H1 (cell line): ENCODE measurements around the gene ABHD12. TPM values are rescaled to one million over a fixed set of nuclear protein-coding genes. Genes with fewer than 3 reads are reported as not detected.

ENCODE experiments used
- CBX5 ChIP-seq: fragments of 300-800, 300-1000 bp; sonication (generic); IDR thresholded peaks from 2 replicates; pipeline ENCODE4 v1.7.1; 2016; ENCODE audit warnings: antibody characterized with exemption, low read length, low read depth
- FOSL1 ChIP-seq: IDR thresholded peaks from 2 replicates; pipeline ENCODE4 v1.6.1; 2011; ENCODE audit warnings: mild to moderate bottlenecking, low read depth, low read length, moderate library complexity; ENCODE audit not compliant: insufficient read depth
- KDM4A ChIP-seq: IDR thresholded peaks from one replicate; pipeline ENCODE4 v1.7.1; 2012; ENCODE audit warnings: low read depth, mild to moderate bottlenecking, moderate library complexity, low read length, inconsistent platforms; ENCODE audit not compliant: severe bottlenecking
- NANOG ChIP-seq: IDR thresholded peaks from 2 replicates; pipeline ENCODE4 v1.6.1; 2011; ENCODE audit warnings: low read length, low read depth, mild to moderate bottlenecking, inconsistent platforms; ENCODE audit not compliant: insufficient read depth, poor library complexity, severe bottlenecking
- NRF1 ChIP-seq: IDR thresholded peaks from 2 replicates; pipeline ENCODE4 v1.6.1; 2011; ENCODE audit warnings: mild to moderate bottlenecking, low read depth, low read length, improper control_type of control experiment
- SIN3A ChIP-seq, 2 experiments: IDR thresholded peaks in 1 of 2; conservative IDR thresholded peaks in 1 of 2; 2 replicates each; pipeline ENCODE4 v1.6.1; 2011 to 2012; ENCODE audit warnings: low read length in 2 of 2, improper control_type of control experiment in 1 of 2, low read depth in 1 of 2, mild to moderate bottlenecking in 1 of 2
- SRF ChIP-seq: IDR thresholded peaks from 2 replicates; pipeline ENCODE4 v1.6.1; 2011; ENCODE audit warnings: mild to moderate bottlenecking, low read depth, low read length, moderate library complexity
- TCF12 ChIP-seq: IDR thresholded peaks from 2 replicates; pipeline ENCODE4 v1.6.1; 2011; ENCODE audit warnings: low read depth, mild to moderate bottlenecking, low read length
- polyA plus RNA-seq, 7 experiments: library from polyadenylated mRNA; depleted of rRNA in 3 of 7; stranded (reverse) in 5 of 7; unstranded in 2 of 7; fragments of >200 nt in 5 of 7; fragments of 200-250 nt in 2 of 7; gene quantifications; 1 replicate in 5 of 7; 2 replicates in 1 of 7; 4 replicates in 1 of 7; pipeline versions ENCODE4 v1.2.1 to v1.2.3, GENCODE V29; 2011 to 2013; ENCODE audit warnings: missing spikeins in 2 of 7, mixed read lengths in 2 of 7
- total RNA-seq: library from RNA; stranded (reverse); fragmentation: NEBNext Ultra II Directional; extraction: Animal tissue kit (Norgen Biotek cat#: 25700); gene quantifications from 2 replicates; pipeline ENCODE4 v1.2.1, GENCODE V29; 2021

ABHD12 gene
- total and polyA plus RNA-seq, 2 of the 8 experiments (the other 6 are each of a cell fraction or from before 2014, with no cell fraction given) = 31.3 to 59.5 TPM

GRCh38 chr20:25271486-25272222, 119.0 kb downstream of the ABHD12 start (continued):
- no peak for TF ChIP-seq KDM4A
- TF ChIP-seq NANOG = no peak
- TF ChIP-seq TCF12 = no peak
- TF ChIP-seq FOSL1 = no peak
- TF ChIP-seq SIN3A (conservative IDR thresholded peaks at IDR 0.05 in 1 of 2, IDR thresholded peaks at IDR 0.05 in 1 of 2; ENCODE audit: low read depth in 1 of 2, low read length in 2 of 2) = no peak
- no peak for TF ChIP-seq CBX5
- TF ChIP-seq NRF1 = no peak
- TF ChIP-seq SRF = no peak
